BJ (cell line): ENCODE results near the gene AHNAK2. TPM values are rescaled to one million over a fixed set of nuclear protein-coding genes. Genes with fewer than 3 reads are reported as not detected.

Experiments
- CTCF ChIA-PET: fragments of 350-600 bp; formaldehyde crosslinking; extraction: SDS; loops from one replicate; lab custom pipeline; 2021; ENCODE audit warnings: antibody characterized with exemption, inconsistent platforms; lab: Yijun Ruan, JAX
- POLR2A ChIA-PET: fragments of 300-600 bp; sonication (Branson Sonifier 250); formaldehyde crosslinking; extraction: SDS; loops from one replicate; lab custom pipeline; 2021; ENCODE audit warnings: antibody characterized with exemption; lab: Charles Lee
- DNase-seq: peaks from one replicate; pipeline ENCODE4 v3.0.0-alpha.2; 2011; ENCODE audit warnings: low read depth
- H3K27me3 ChIP-seq: 2 replicates; pipeline ENCODE4 v1.6.0; 2011; ENCODE audit warnings: low read length; ENCODE audit not compliant: control insufficient read depth, insufficient read depth
- H3K36me3 ChIP-seq: 2 replicates; pipeline ENCODE4 v1.5.1; 2011; ENCODE audit warnings: low read length; ENCODE audit not compliant: control insufficient read depth, insufficient read depth
- H3K4me3 ChIP-seq: 2 replicates; pipeline ENCODE4 v1.5.1; 2011; ENCODE audit warnings: low read depth, mild to moderate bottlenecking, control low read depth, low read length
- polyA plus RNA-seq: library from polyadenylated mRNA; depleted of rRNA; stranded (reverse); fragments of >200 nt; gene quantifications from 2 replicates; pipeline ENCODE4 v1.2.3, GENCODE V29; 2011
- TF ChIP-seq, protein P1 (sequence below): IDR thresholded peaks from 2 replicates; pipeline ENCODE4 v1.5.1; 2011; ENCODE audit warnings: low read depth, mild to moderate bottlenecking, control low read depth, inconsistent platforms, low read length, moderate library complexity; ENCODE audit not compliant: insufficient read depth

Gene AHNAK2
- polyA plus RNA-seq, 1 experiment: 6.5 TPM

DNA sequence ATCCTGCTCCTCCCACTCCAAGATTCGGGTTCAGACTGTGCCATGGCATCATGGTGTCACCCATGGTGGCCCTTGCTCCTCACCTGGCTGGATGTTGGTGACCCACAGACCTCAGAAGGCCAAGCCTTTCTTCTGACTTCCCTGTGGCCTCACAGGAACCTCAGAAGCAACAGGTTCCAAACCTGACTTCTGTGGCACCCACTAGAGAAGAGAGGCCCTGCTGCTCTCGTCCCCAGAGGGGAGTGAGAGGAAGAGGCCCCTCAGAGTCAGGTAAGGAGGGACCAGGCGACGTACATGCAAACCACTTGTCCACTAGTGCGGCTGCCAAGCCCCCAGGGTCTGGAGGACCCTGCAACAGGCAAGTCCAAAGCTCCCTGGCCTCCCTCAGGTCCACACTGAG is 17.9 kb upstream of the AHNAK2 start:
- POLR2A ChIA-PET: no interaction called here
- CTCF ChIA-PET: interaction anchor here (1.5 kb wide), 1 partner anchor 16 kb away, joined by 3 read pairs; no protein-coding TSS in a partner anchor
- H3K36me3 ChIP-seq: peaks cover 10% of the 10 kb centered on the region
- H3K4me3 ChIP-seq: no peak overlapping the region
- TF ChIP-seq, protein P1, sequence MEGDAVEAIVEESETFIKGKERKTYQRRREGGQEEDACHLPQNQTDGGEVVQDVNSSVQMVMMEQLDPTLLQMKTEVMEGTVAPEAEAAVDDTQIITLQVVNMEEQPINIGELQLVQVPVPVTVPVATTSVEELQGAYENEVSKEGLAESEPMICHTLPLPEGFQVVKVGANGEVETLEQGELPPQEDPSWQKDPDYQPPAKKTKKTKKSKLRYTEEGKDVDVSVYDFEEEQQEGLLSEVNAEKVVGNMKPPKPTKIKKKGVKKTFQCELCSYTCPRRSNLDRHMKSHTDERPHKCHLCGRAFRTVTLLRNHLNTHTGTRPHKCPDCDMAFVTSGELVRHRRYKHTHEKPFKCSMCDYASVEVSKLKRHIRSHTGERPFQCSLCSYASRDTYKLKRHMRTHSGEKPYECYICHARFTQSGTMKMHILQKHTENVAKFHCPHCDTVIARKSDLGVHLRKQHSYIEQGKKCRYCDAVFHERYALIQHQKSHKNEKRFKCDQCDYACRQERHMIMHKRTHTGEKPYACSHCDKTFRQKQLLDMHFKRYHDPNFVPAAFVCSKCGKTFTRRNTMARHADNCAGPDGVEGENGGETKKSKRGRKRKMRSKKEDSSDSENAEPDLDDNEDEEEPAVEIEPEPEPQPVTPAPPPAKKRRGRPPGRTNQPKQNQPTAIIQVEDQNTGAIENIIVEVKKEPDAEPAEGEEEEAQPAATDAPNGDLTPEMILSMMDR: no peak
- no peak for DNase-seq
- H3K27me3 ChIP-seq: no peaks in the 10 kb centered on the region

DNA sequence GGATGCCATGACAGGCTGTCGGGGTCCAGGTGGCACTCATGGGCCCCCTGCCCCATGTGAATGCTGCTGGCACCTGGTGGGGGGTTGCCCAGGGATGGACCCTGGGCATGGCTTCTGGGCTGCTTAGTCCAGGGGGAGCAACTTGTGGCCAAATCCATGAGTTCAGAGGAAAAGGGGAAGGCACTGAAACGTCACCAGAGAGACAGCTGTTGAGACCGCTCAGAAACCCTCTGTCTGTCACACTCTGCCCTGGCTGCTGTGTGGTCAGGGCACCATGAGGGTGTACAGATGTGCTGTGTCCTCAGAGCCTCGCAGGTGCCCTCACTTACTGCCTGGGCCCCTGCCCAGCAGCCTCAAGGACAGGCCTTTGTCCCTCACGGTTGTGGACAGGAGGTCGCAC is 16.8 kb upstream of the AHNAK2 start:
- CTCF ChIA-PET: interaction anchor here (1.2 to 1.5 kb wide), 2 partner anchors 9 to 93 kb away, joined by 3 to 4 read pairs; no protein-coding TSS in a partner anchor
- no peak overlapping the region for H3K4me3 ChIP-seq
- DNase-seq: no peak
- TF ChIP-seq, protein P1: no peak
- peaks cover 10% of the 10 kb centered on the region for H3K36me3 ChIP-seq
- POLR2A ChIA-PET: no interaction called here
- no peaks in the 10 kb centered on the region for H3K27me3 ChIP-seq

DNA sequence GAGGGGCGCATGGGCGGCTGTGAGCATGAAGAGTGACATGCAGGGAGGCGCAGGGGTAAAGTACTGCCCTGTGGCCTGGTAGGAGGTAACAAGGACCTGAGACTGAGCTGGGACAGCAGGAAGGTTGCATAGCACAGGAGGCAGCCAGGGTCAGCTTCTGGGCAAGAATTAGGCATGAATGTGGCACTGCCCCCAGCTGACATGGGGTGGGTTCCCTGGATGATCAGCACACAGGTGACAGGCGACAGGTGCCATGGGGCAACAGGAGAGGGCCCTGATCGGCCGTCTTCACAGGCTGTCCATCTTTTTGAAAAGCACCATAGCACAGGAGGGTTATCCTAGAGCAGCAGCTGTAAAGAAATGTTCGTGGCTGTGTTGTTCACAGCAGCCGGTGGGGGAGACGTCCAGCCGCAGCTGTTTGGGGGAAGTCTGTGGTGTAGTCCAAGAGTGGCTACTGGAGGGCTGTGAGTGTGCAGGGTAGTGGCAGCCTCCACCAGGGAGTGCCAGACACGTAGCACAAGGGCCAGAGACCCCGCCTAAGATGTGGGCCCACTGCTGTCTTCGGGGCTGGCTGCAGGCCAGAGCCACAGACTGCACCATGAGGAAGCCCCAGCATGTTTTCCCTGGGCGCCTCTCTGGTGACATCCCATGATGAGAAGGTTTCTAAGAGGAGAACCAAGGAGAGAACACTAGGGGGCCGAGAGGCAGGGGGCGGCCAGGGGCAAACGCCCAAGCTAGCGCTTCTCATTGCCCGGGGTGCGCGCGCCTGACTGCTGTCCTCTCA is 15.8 kb upstream of the AHNAK2 start:
- POLR2A ChIA-PET: no interaction called here
- peaks cover 10% of the 10 kb centered on the region for H3K36me3 ChIP-seq
- CTCF ChIA-PET: interaction anchor here (0.7 to 1.5 kb wide), 3 partner anchors 10 to 94 kb away, joined by 3 to 4 read pairs (median 3); no protein-coding TSS in a partner anchor

DNA sequence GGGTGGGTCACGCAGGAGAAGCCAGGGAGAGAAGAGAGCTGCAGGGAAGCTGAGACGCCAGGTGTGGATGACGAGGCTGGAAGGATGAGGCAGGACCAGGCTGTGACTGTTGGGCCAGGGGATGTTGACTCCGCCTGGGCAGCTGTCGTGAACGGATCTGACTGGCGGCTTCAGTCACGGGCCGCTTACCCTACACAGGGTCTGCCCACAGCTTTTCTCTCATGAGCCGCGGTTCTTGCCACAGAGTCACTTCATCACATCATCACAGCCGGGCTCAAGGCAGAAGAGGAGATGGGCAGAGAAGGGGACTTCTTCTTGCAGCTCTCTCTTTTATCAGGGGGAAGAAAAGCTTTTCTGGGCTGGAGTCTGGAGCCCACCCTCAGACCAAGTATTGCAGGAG is 15.1 kb upstream of the AHNAK2 start:
- DNase-seq: no peak
- ChIA-PET CTCF (interaction anchor here (0.6 to 1.5 kb wide), 4 partner anchors 11 to 81 kb away, joined by 3 to 4 read pairs (median 4); no protein-coding TSS in a partner anchor), POLR2A (no interaction called here)
- TF ChIP-seq, protein P1: no peak
- no peak overlapping the region for H3K4me3 ChIP-seq
- H3K27me3 ChIP-seq: no peaks in the 10 kb centered on the region
- H3K36me3 ChIP-seq: peaks cover 9% of the 10 kb centered on the region

More for the DNA sequence above, 15.8 kb upstream of the AHNAK2 start:
- no peak overlapping the region for H3K4me3 ChIP-seq
- TF ChIP-seq, protein P1: no peak
- DNase-seq: no peak
- no peaks in the 10 kb centered on the region for H3K27me3 ChIP-seq

DNA sequence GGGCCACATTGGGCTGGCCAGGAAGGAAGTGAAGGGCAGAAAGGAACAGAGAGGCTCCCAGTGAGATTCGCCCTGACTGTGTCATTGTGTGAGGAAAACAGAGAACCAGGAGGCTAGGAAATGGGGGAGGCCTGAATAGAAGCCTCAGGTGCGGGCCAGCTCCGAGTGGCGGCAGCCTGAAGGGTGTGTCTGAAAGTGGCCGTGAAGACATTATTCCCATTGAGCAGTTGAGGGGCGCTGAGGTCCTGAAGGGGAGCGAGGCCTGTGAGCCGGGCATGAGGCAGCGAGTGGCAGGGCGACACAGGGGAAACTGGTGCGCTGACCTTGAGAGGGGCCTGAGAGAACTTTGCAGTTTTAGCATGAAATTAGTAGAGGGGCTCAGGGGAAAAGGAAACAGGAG is 14.3 kb upstream of the AHNAK2 start:
- Histone ChIP-seq H3K4me3 (no peak overlapping the region), H3K27me3 (no peaks in the 10 kb centered on the region), H3K36me3 (peaks cover 9% of the 10 kb centered on the region)
- POLR2A ChIA-PET: no interaction called here
- TF ChIP-seq, protein P1: no peak
- CTCF ChIA-PET: interaction anchor here (1.2 kb wide), 1 partner anchor 26 kb away, joined by 3 read pairs; no protein-coding TSS in a partner anchor
- no peak for DNase-seq
